Kidney (tissue), 14 donors: ENCODE results near the gene TBC1D17. TPM values are rescaled to one million over a fixed set of nuclear protein-coding genes. Genes with fewer than 3 reads are reported as not detected.

ENCODE experiments used
- DNase-seq, 5 donors: peaks; one replicate each; pipeline ENCODE4 v3.0.0-alpha.2; 2013 to 2020
- FAIRE-seq: peaks from 2 replicates; lab custom pipeline; 2012; peaks lifted over from hg19 to GRCh38; lab: Jason Lieb, UNC
- H3K27ac ChIP-seq, 2 donors: one replicate each; pipeline ENCODE4 v1.7.0; 2013; ENCODE audit warnings: low read depth in 2 of 2, low read length in 2 of 2, inconsistent platforms in 1 of 2
- H3K27me3 ChIP-seq: one replicate; pipeline ENCODE4 v1.7.1; 2013; ENCODE audit warnings: low read length, inconsistent platforms; ENCODE audit not compliant: control insufficient read depth, insufficient read depth
- H3K36me3 ChIP-seq, 3 donors: one replicate each; pipeline versions ENCODE4 v1.7.0 to v1.7.1; 2013; ENCODE audit warnings: low read length in 3 of 3, control low read depth in 1 of 3, inconsistent platforms in 1 of 3; ENCODE audit not compliant: insufficient read depth in 3 of 3, control insufficient read depth in 2 of 3
- H3K4me1 ChIP-seq, 3 donors: one replicate each; pipeline versions ENCODE4 v1.7.0 to v1.7.1; 2013; ENCODE audit warnings: low read length in 3 of 3, inconsistent platforms in 1 of 3, low read depth in 1 of 3; ENCODE audit not compliant: control insufficient read depth in 2 of 3, insufficient read depth in 2 of 3
- H3K4me3 ChIP-seq, 3 donors: one replicate each; pipeline versions ENCODE4 v1.7.0 to v1.8.1; 2013; ENCODE audit warnings: low read length in 3 of 3, control low read depth in 1 of 3, inconsistent platforms in 1 of 3
- H3K9ac ChIP-seq, 3 donors: one replicate each; pipeline versions ENCODE4 v1.7.0 to v1.7.1; 2013; ENCODE audit warnings: low read length in 3 of 3, control low read depth in 1 of 3, inconsistent platforms in 1 of 3
- H3K9me3 ChIP-seq, 3 donors: one replicate each; pipeline versions ENCODE4 v1.7.0 to v1.7.1; 2013; ENCODE audit warnings: low read length in 3 of 3, control low read depth in 1 of 3, inconsistent platforms in 1 of 3; ENCODE audit not compliant: control insufficient read depth in 2 of 3, insufficient read depth in 1 of 3
- CTCF ChIP-seq: IDR thresholded peaks from 3 replicates; pipeline ENCODE4 v1.5.1; 2012; ENCODE audit warnings: mild to moderate bottlenecking, moderate library complexity, borderline replicate concordance; ENCODE audit not compliant: insufficient read depth; ENCODE audit errors: extremely low read depth
- intact Hi-C: fragments of 100-400 bp; cut with DNase I; formaldehyde crosslinking; loops from one replicate; pipeline ENCODE4 v1.11.1; 2022
- polyA plus RNA-seq: library from polyadenylated mRNA; stranded (reverse); fragments of 350-450 nt; fragmentation: Illumina TruSeq; extraction: RNeasy Lipid Tissue Mini Kit (QIAGEN cat#74804); gene quantifications from one replicate; pipeline ENCODE4 v1.2.3, GENCODE V29; 2014; ENCODE audit warnings: low read depth, low replicate concordance; ENCODE audit not compliant: insufficient read depth
- total RNA-seq: library from RNA; stranded (reverse); fragmentation: NEBNext Ultra II Directional; extraction: Animal tissue kit (Norgen Biotek cat#: 25700); gene quantifications from one replicate; pipeline ENCODE4 v1.2.1, GENCODE V29; 2021
- donor health status: control.
- donor health status: control.
- donor health status: control.
- donor health status: control.
- donor health status: control.
- donor health status: DM: yes; HTN: yes; CAD: no.
- donor health status: Normal renal cell carcinoma (clear cell type).

Gene TBC1D17
- total and polyA plus RNA-seq, 2 donors from 2014 or later = 34.8 to 43.6 TPM

GRCh38 chr19:49861541-49862378 is 15.7 kb upstream of the TBC1D17 start:
- no peak for FAIRE-seq
- peaks cover 0 to 13% (median 8%) of the 10 kb centered on the region in 3 donors for H3K4me1 ChIP-seq

DNA sequence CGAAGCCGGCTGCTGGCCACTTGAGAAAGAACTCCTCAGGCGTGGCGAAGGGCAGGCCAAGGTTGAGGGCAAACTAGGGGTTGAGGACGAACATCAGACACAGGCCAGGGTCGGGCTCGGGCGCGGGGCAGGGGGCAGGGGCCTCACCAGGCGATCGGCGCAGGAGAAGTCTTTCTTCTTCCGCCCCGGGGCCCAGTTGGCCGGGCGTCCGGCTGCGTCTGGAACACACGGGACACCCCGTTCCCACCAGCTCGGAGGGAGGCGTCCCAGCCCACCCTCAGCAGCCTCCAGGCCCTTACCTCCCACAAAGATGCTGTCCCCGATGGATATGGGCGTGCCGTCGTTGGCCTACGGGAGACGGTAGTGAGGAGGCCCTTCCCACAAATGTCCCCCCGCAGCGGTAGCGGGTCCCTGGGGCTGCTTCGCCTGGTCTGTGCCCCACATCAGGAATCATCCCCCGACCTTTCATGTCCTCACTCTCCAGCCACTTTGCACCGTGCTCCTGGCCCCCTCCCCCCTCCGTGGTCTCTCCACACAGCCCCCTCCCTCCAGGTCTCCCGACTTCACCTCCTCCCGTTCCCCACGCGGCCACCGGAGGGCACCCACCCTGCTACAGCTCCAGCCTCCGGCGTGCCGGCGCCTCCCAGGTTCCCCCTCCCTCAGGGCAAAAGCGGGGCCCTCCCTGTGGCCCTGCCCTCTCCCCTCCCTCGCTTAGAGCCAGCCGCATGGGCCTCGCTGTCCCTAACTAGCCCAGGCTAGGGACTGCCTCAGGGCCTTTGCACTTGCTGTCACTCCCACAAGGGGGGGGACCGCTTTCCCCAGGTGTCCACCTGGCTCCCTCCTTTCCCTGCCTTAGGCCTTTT is 14.9 kb upstream of the TBC1D17 start:
- no peaks in the 10 kb centered on the region for H3K27me3 ChIP-seq
- DNase-seq (peak in 2 of 5 donors; percentile 45 to 73), FAIRE-seq (no peak)
- H3K9me3 ChIP-seq = no peaks in the 10 kb centered on the region
- no peak overlapping the region for H3K4me3 ChIP-seq
- intact Hi-C loops = no loop called here
- no peak for TF ChIP-seq CTCF
- peaks cover 0 to 14% (median 8%) of the 10 kb centered on the region in 3 donors for H3K4me1 ChIP-seq
- peaks cover 6 to 23% (median 12%) of the 10 kb centered on the region in 3 donors for H3K36me3 ChIP-seq
- no peak overlapping the region for H3K27ac ChIP-seq
- no peak overlapping the region for H3K9ac ChIP-seq

More at GRCh38 chr19:49861541-49862378, 15.7 kb upstream of the TBC1D17 start:
- Histone ChIP-seq H3K9ac (no peak overlapping the region), H3K9me3 (no peaks in the 10 kb centered on the region), H3K36me3 (peaks cover 6 to 29% (median 14%) of the 10 kb centered on the region in 3 donors), H3K27ac (no peak overlapping the region), H3K27me3 (no peaks in the 10 kb centered on the region), H3K4me3 (no peak overlapping the region)
- intact Hi-C loops = no loop called here
- no peak for TF ChIP-seq CTCF
- DNase-seq = peak; percentile 61 to 85 (median 63)

DNA sequence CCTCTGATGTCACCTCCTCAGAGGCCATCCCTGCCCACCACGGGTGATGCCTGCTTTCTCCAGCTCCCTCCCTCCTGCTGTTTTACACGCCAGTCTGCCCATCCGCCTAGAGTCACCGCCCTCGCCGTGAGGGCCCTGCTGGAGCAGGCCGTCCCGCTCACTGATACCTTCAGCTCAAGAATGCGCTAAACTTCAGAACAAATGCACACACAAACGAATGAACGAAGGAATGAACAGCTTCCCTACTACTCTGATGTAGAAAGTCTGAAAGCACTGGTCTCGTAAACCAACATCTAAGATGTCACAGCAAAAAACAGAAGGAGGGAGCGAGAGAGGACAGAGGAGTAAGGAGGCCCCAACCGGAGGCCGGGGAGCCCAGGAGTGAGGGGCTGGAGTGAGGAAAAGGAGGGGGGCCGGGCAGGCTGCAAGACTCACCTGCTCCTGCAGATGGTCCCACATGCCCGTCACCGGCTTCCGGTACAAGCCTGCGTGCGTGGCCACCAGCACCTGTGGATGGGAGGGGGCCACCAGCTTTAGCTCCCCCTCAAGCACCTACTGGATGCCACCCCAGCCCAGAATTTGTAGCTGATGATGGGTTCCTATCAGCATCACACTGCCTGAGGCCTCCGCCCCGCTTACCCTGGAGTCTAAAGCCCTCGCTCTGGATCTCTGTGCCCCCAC is 14.1 kb upstream of the TBC1D17 start:
- no peaks in the 10 kb centered on the region for H3K9me3 ChIP-seq
- no peak overlapping the region for H3K9ac ChIP-seq
- no peak overlapping the region for H3K4me3 ChIP-seq
- FAIRE-seq (no peak), DNase-seq (no peak)
- H3K27me3 ChIP-seq = no peaks in the 10 kb centered on the region
- H3K36me3 ChIP-seq = peaks cover 6 to 22% (median 11%) of the 10 kb centered on the region in 3 donors
- peaks cover 0 to 16% (median 8%) of the 10 kb centered on the region in 3 donors for H3K4me1 ChIP-seq
- intact Hi-C loops = no loop called here
- H3K27ac ChIP-seq = no peak overlapping the region
- no peak for TF ChIP-seq CTCF
